Cardiac fibroblast (primary cell): Measurements from ENCODE around the gene COG5.
"Not testable (repeated sequence)": the region's sequence is repeated elsewhere in the genome, so short reads cannot be mapped to it uniquely, and the experiment has no call there.

Experiments
- DNase-seq, 2 donors: peaks; one replicate each; pipeline versions ENCODE4 v3.0.0 to v3.0.0-alpha.2; 2010; ENCODE audit warnings: low read depth in 2 of 2
- H3K4me3 ChIP-seq, 2 donors: replicated peaks in 1 of 2; 1 replicate in 1 of 2; 2 replicates in 1 of 2; pipeline ENCODE4 v1.5.1; 2011; ENCODE audit warnings: low read depth in 2 of 2, low read length in 2 of 2, mild to moderate bottlenecking in 2 of 2, moderate library complexity in 1 of 2
- CTCF ChIP-seq: IDR thresholded peaks from one replicate; pipeline ENCODE4 v1.5.1; 2011; ENCODE audit warnings: low read depth, mild to moderate bottlenecking, low read length, inconsistent platforms

COG5 gene

GRCh38 chr7:107255602-107256001 lies 308.1 kb downstream of the COG5 start:
- DNase-seq = no peak

GRCh38 chr7:107254398-107254985 lies 309.2 kb downstream of the COG5 start:
- no peak for DNase-seq
- no peak overlapping the region for H3K4me3 ChIP-seq
- TF ChIP-seq CTCF = no peak

More at GRCh38 chr7:107255602-107256001, 308.1 kb downstream of the COG5 start:
- H3K4me3 ChIP-seq = no peak overlapping the region
- TF ChIP-seq CTCF = no peak

GRCh38 chr7:107253599-107253998 lies 310.1 kb downstream of the COG5 start:
- TF ChIP-seq CTCF = no peak
- no peak for DNase-seq

GRCh38 chr7:107251963-107252362 lies 311.8 kb downstream of the COG5 start:
- no peak for TF ChIP-seq CTCF
- H3K4me3 ChIP-seq = no peak overlapping the region
- DNase-seq = no peak

More at GRCh38 chr7:107253599-107253998, 310.1 kb downstream of the COG5 start:
- no peak overlapping the region for H3K4me3 ChIP-seq

GRCh38 chr7:107248551-107249316 lies 315.0 kb downstream of the COG5 start:
- no peak for DNase-seq

GRCh38 chr7:107246836-107247235 lies 316.9 kb downstream of the COG5 start:
- not testable (repeated sequence) for H3K4me3 ChIP-seq, DNase-seq

More at GRCh38 chr7:107248551-107249316, 315.0 kb downstream of the COG5 start:
- no peak overlapping the region for H3K4me3 ChIP-seq
- TF ChIP-seq CTCF = no peak

- TF ChIP-seq CTCF = no peak
- DNase-seq = no peak
- no peak overlapping the region for H3K4me3 ChIP-seq
Observed at GRCh38 chr7:107244613-107245012, 319.1 kb downstream of the COG5 start.
